ENCODE results near the gene TNIP1. TPM values are rescaled to one million over a fixed set of nuclear protein-coding genes. Genes with fewer than 3 reads are reported as not detected.

TNIP1 gene
- total and polyA plus RNA-seq, 12 donors: 36.6 to 129 (median 93.2) TPM

DNA sequence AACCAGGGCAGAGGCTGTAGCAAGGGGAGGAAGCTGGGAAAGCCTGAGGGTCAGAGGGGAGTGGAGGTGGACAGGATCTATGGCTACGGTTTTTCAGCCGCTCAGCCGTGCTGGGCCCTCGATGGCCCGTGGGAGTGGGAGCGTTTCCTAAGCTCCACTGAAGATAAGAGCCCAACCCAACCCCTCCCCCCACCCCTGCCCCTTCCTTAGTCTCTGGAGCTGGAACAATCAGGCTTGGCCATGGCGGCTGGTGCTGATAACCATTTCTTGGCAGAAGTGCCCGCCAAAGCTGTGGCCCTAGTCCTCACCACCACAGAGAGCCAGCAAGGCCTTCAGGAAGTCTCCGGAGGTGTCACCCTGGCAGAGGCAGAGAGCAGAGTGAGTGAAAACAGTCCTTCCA is 20.3 kb upstream of the TNIP1 start:
- Histone ChIP-seq H3K27me3 (no peaks in the 10 kb centered on the region), H3K4me3 (no peak overlapping the region), H3K36me3 (replicated peaks in 1 of 2) (peaks cover 0 to 47% of the 10 kb centered on the region in 2 donors), H3K9me3 (replicated peaks in 1 of 3) (no peaks in the 10 kb centered on the region), H3K27ac (peak overlapping the region in 2 of 5 donors; percentile 38 to 61), H3K4me1 (replicated peaks in 1 of 2) (peaks cover 17 to 25% of the 10 kb centered on the region in 2 donors)
- DNase-seq: peak in 2 of 7 donors; percentile 17 to 51
- TF ChIP-seq, protein P1, sequence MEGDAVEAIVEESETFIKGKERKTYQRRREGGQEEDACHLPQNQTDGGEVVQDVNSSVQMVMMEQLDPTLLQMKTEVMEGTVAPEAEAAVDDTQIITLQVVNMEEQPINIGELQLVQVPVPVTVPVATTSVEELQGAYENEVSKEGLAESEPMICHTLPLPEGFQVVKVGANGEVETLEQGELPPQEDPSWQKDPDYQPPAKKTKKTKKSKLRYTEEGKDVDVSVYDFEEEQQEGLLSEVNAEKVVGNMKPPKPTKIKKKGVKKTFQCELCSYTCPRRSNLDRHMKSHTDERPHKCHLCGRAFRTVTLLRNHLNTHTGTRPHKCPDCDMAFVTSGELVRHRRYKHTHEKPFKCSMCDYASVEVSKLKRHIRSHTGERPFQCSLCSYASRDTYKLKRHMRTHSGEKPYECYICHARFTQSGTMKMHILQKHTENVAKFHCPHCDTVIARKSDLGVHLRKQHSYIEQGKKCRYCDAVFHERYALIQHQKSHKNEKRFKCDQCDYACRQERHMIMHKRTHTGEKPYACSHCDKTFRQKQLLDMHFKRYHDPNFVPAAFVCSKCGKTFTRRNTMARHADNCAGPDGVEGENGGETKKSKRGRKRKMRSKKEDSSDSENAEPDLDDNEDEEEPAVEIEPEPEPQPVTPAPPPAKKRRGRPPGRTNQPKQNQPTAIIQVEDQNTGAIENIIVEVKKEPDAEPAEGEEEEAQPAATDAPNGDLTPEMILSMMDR (IDR thresholded peaks at IDR 0.05): no peak
- TF ChIP-seq POLR2A (IDR thresholded peaks at IDR 0.05): no peak
- intact Hi-C loops (cut with DNase I): no loop called here
- WGBS, 4 donors: 47 to 74% (median 68%) methylated on average over 6 to 9 of the region's 9 CpGs

DNA sequence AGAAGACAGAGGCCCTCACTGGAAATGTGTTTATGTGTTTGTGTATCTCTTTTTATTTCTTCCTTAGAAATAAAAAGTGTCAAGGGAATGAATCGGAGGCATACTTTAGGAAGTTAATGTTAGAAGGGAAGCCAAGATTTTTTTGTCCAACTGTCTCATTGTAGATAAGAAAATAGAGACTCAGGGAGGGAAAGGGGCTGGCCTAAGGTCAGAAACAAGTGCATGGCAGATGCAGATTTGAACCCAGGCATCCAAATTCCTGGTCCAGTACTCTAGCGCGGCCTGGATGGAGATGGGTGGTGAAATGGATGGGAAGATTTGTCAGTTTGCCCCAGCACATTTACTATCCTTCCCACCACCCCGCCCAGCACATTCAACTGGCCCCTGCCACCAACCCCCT is 19.8 kb upstream of the TNIP1 start:
- Histone ChIP-seq H3K4me3 (no peak overlapping the region), H3K27ac (peak overlapping the region in 2 of 5 donors; percentile 47 to 61), H3K9me3 (replicated peaks in 1 of 3) (no peaks in the 10 kb centered on the region), H3K36me3 (replicated peaks in 1 of 2) (peaks cover 0 to 44% of the 10 kb centered on the region in 2 donors), H3K27me3 (no peaks in the 10 kb centered on the region), H3K4me1 (replicated peaks in 1 of 2) (peaks cover 20 to 30% of the 10 kb centered on the region in 2 donors)
- DNase-seq: peak in 1 of 7 donors; percentile 15
- WGBS, 4 donors: 65 to 75% (median 74%) methylated on average over 4 of the region's 4 CpGs
- TF ChIP-seq, protein P1 (IDR thresholded peaks at IDR 0.05): no peak
- no peak for TF ChIP-seq POLR2A (IDR thresholded peaks at IDR 0.05)
- intact Hi-C loops (cut with DNase I): no loop called here

DNA sequence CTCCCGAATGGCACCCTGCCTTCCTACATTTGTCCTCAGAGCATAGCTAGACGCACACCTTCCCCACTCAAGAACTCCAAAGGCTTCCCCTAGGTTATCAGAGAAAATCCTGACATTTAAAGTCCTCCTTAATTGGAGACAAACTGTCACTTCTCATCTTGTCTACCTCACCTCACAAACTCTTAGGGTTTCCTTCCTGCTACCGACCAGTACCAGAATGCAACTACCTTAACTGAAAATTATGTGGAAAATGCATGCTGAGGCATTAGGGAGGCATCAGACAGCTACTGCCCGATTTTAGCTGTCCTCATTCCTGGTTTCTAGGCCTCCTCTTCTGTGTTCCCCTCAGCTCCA is 17.9 kb upstream of the TNIP1 start:
- DNase-seq: no peak
- H3K27me3 ChIP-seq: no peaks in the 10 kb centered on the region
- 75 to 88% (median 81%) methylated on average over 4 of the region's 4 CpGs for WGBS, 4 donors
- peaks cover 39 to 49% of the 10 kb centered on the region in 2 donors for H3K4me1 ChIP-seq (replicated peaks in 1 of 2)
- TF ChIP-seq, protein P1 (IDR thresholded peaks at IDR 0.05): no peak
- no peak for TF ChIP-seq POLR2A (IDR thresholded peaks at IDR 0.05)
- peaks cover 0 to 26% of the 10 kb centered on the region in 2 donors for H3K36me3 ChIP-seq (replicated peaks in 1 of 2)
- H3K27ac ChIP-seq: peak overlapping the region in 1 of 5 donors; percentile 3
- H3K9me3 ChIP-seq (replicated peaks in 1 of 3): no peaks in the 10 kb centered on the region
- intact Hi-C loops (cut with DNase I): no loop called here
- H3K4me3 ChIP-seq: no peak overlapping the region

DNA sequence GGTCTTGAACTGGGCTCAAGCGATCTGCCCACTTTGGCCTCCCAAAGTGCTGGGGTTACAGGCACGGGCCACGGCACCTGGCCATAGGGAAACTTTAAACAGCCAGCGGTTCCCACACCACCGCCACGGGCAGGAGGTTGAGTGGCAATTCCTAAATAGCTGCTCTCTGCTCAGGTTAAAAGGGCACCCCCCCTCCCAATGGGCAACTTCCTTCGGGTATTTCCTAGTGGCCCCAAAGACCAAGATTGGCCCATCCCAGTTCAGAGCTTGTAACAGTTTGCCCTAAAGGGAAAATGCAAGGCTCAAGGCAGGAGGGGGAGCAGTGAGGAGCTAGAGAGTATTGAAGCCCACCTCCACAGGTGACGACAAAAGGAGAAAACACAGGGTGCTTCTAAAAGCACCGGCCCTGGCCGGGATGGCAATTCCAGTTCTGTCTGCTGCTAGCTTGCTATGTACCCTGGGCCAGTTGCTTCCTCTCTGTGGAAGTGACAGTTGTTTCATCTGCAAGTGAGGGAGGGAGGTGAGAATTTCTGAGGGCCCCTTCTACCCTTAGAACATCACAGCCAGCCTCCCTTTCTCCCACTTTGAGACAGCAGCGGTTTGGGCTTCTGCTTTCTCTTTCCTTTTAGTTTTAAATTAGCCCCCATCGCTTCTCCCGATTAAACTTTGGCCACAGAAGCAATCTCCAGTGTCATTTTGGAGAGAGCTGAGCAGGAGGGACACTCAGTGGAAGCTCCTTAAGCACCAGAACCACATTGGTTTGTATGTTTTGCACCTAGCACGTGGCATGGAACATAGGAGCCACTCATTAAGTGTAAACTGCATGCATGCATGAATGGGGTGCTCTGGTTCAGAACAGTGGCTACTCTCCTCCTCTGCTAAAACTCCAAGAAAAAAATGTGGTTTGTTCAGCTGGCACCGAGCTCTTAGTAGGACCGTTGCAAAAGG is 17.3 kb upstream of the TNIP1 start:
- Histone ChIP-seq H3K27ac (peak overlapping the region in 1 of 5 donors; percentile 3), H3K36me3 (replicated peaks in 1 of 2) (peaks cover 0 to 19% of the 10 kb centered on the region in 2 donors), H3K27me3 (no peaks in the 10 kb centered on the region), H3K4me1 (replicated peaks in 1 of 2) (peaks cover 44 to 56% of the 10 kb centered on the region in 2 donors), H3K4me3 (no peak overlapping the region), H3K9me3 (replicated peaks in 1 of 3) (no peaks in the 10 kb centered on the region)
- WGBS, 4 donors: 69 to 81% (median 78%) methylated on average over 14 to 16 of the region's 16 CpGs
- TF ChIP-seq POLR2A (IDR thresholded peaks at IDR 0.05): no peak
- TF ChIP-seq, protein P1 (IDR thresholded peaks at IDR 0.05): no peak
- peak in 1 of 7 donors; percentile 13 for DNase-seq
- intact Hi-C loops (cut with DNase I): no loop called here

All from adrenal gland (tissue), 12 donors.